Smooth muscle cell (in vitro differentiated cells): Measurements from ENCODE around the gene KBTBD2. TPM values are rescaled to one million over a fixed set of nuclear protein-coding genes. Genes with fewer than 3 reads are reported as not detected.
"Not testable (repeated sequence)": the region's sequence is repeated elsewhere in the genome, so short reads cannot be mapped to it uniquely, and the experiment has no call there.

Source experiments
- DNase-seq: peaks from one replicate; lab custom pipeline; 2025; ENCODE audit not compliant: unreplicated experiment; lab: John Stamatoyannopoulos, UW
- H2AFZ ChIP-seq: fragments of 200-600 bp; sonication (generic); 2 replicates; pipeline ENCODE4 v1.6.0; 2016; ENCODE audit warnings: antibody characterized with exemption, low read depth, mild to moderate bottlenecking
- H3F3A ChIP-seq: fragments of 200-600 bp; sonication (generic); 2 replicates; pipeline ENCODE4 v1.6.0; 2017; ENCODE audit warnings: antibody characterized with exemption, low read depth
- H3K27ac ChIP-seq: fragments of 200-600 bp; sonication (generic); 2 replicates; pipeline ENCODE4 v1.5.1; 2016; ENCODE audit warnings: low read depth, mild to moderate bottlenecking
- H3K27me3 ChIP-seq: fragments of 200-600 bp; sonication (generic); 2 replicates; pipeline ENCODE4 v1.6.1; 2016; ENCODE audit warnings: low read depth, mild to moderate bottlenecking
- H3K36me3 ChIP-seq: fragments of 200-600 bp; sonication (generic); 2 replicates; pipeline ENCODE4 v1.5.1; 2016; ENCODE audit warnings: low read depth
- H3K4me1 ChIP-seq: fragments of 200-600 bp; sonication (generic); 2 replicates; pipeline ENCODE4 v1.5.1; 2016; ENCODE audit warnings: low read depth
- H3K4me2 ChIP-seq: fragments of 200-600 bp; sonication (generic); 2 replicates; pipeline ENCODE4 v1.6.0; 2016; ENCODE audit warnings: mild to moderate bottlenecking
- H3K4me3 ChIP-seq: fragments of 200-600 bp; sonication (generic); 2 replicates; pipeline ENCODE4 v1.5.1; 2016; ENCODE audit warnings: mild to moderate bottlenecking
- H3K79me2 ChIP-seq: fragments of 200-600 bp; sonication (generic); 2 replicates; pipeline ENCODE4 v1.6.0; 2016; ENCODE audit warnings: low read depth, mild to moderate bottlenecking
- H3K9ac ChIP-seq: fragments of 200-600 bp; sonication (generic); 2 replicates; pipeline ENCODE4 v1.6.0; 2016; ENCODE audit warnings: low read depth
- H3K9me3 ChIP-seq: fragments of 200-600 bp; sonication (generic); replicated peaks from 2 replicates; pipeline ENCODE4 v1.5.1; 2016; ENCODE audit warnings: low read depth
- H4K20me1 ChIP-seq: fragments of 200-600 bp; sonication (generic); 2 replicates; pipeline ENCODE4 v1.6.0; 2016; ENCODE audit warnings: low read depth
- CTCF ChIP-seq: fragments of 200-600 bp; sonication (generic); IDR thresholded peaks from 2 replicates; pipeline ENCODE4 v1.5.1; 2017; ENCODE audit warnings: borderline replicate concordance, mild to moderate bottlenecking, antibody characterized with exemption; ENCODE audit not compliant: insufficient read depth, poor library complexity, severe bottlenecking
- WGBS: methylation state at CpG from one replicate; pipeline ENCODE4 v1.1.7; 2016; ENCODE audit warnings: low lambda C conversion rate; 5-methylcytosine and 5-hydroxymethylcytosine counted together
- polyA plus RNA-seq: library from polyadenylated mRNA; unstranded; fragments of >200 nt; fragmentation: Nextera tagmentation; extraction: Ambion mirVana; gene quantifications from 2 replicates; pipeline ENCODE4 v1.2.1, GENCODE V29; 2016
- total RNA-seq: library from RNA; depleted of rRNA; stranded (reverse); fragments of >200 nt; gene quantifications from 2 replicates; pipeline ENCODE4 v1.2.3, GENCODE V29; 2014

Gene KBTBD2
- total and polyA plus RNA-seq, 2 experiments from 2014 or later = 25.6 to 32.7 TPM

- Histone ChIP-seq H3K9me3 (no peaks in the 10 kb centered on the region), H3K27ac (no peak overlapping the region), H2AFZ (no peak overlapping the region), H3K4me3 (no peak overlapping the region), H3F3A (no peaks in the 10 kb centered on the region), H3K4me2 (no peak overlapping the region), H4K20me1 (no peaks in the 10 kb centered on the region), H3K36me3 (no peaks in the 10 kb centered on the region), H3K79me2 (no peaks in the 10 kb centered on the region), H3K9ac (no peak overlapping the region), H3K27me3 (no peaks in the 10 kb centered on the region), H3K4me1 (no peaks in the 10 kb centered on the region)
- no peak for TF ChIP-seq CTCF
- DNase-seq = no peak
These were observed 31.5 kb downstream of the KBTBD2 start for GRCh38 chr7:32860090-32860489.

GRCh38 chr7:32858648-32859047 is 32.9 kb downstream of the KBTBD2 start:
- no peak for DNase-seq
- H2AFZ ChIP-seq = no peak overlapping the region
- no peaks in the 10 kb centered on the region for H3K4me1 ChIP-seq
- no peak overlapping the region for H3K9ac ChIP-seq
- WGBS = 70% methylated on average over 1 of the region's 1 CpG
- H3K79me2 ChIP-seq = no peaks in the 10 kb centered on the region
- no peak overlapping the region for H3K27ac ChIP-seq
- H3K4me3 ChIP-seq = no peak overlapping the region
- no peaks in the 10 kb centered on the region for H4K20me1 ChIP-seq
- H3K36me3 ChIP-seq = no peaks in the 10 kb centered on the region
- H3K9me3 ChIP-seq = no peaks in the 10 kb centered on the region
- TF ChIP-seq CTCF = no peak
- no peak overlapping the region for H3K4me2 ChIP-seq
- H3F3A ChIP-seq = no peaks in the 10 kb centered on the region
- H3K27me3 ChIP-seq = no peaks in the 10 kb centered on the region

- H3K4me2 ChIP-seq, H3F3A ChIP-seq, H2AFZ ChIP-seq, H3K9ac ChIP-seq, H3K36me3 ChIP-seq, H4K20me1 ChIP-seq, H3K4me1 ChIP-seq, H3K9me3 ChIP-seq, H3K79me2 ChIP-seq, DNase-seq, H3K4me3 ChIP-seq, H3K27me3 ChIP-seq, H3K27ac ChIP-seq: not testable (repeated sequence)
- WGBS = 73% methylated on average over 5 of the region's 5 CpGs
These were observed 34.5 kb downstream of the KBTBD2 start for GRCh38 chr7:32857063-32857462.

- not testable (repeated sequence) for H3K27ac ChIP-seq, H3K36me3 ChIP-seq, H3K4me2 ChIP-seq, H3F3A ChIP-seq, H3K9me3 ChIP-seq, DNase-seq, H3K4me3 ChIP-seq, H3K4me1 ChIP-seq, H2AFZ ChIP-seq, H4K20me1 ChIP-seq, H3K27me3 ChIP-seq, H3K79me2 ChIP-seq, H3K9ac ChIP-seq
- WGBS = 84% methylated on average over 7 of the region's 9 CpGs
These were observed 35.5 kb downstream of the KBTBD2 start for GRCh38 chr7:32855837-32856775.

GRCh38 chr7:32850654-32851053 is 40.9 kb downstream of the KBTBD2 start:
- H3K36me3 ChIP-seq, H3K4me3 ChIP-seq, H3K4me2 ChIP-seq, H3K79me2 ChIP-seq, H2AFZ ChIP-seq, DNase-seq, H3F3A ChIP-seq, H3K27me3 ChIP-seq, H3K9ac ChIP-seq, H4K20me1 ChIP-seq, H3K9me3 ChIP-seq, H3K4me1 ChIP-seq, H3K27ac ChIP-seq: not testable (repeated sequence)
- WGBS = 92% methylated on average over 1 of the region's 3 CpGs

GRCh38 chr7:32848655-32849054 is 42.9 kb downstream of the KBTBD2 start:
- DNase-seq = not testable (repeated sequence)

More at GRCh38 chr7:32848655-32849054, 42.9 kb downstream of the KBTBD2 start:
- H3K79me2 ChIP-seq, H3K36me3 ChIP-seq, H3K27me3 ChIP-seq, H3K4me3 ChIP-seq, H3K4me1 ChIP-seq, H2AFZ ChIP-seq, H3K9ac ChIP-seq, H3K9me3 ChIP-seq, H3K4me2 ChIP-seq, H3K27ac ChIP-seq, H3F3A ChIP-seq, H4K20me1 ChIP-seq: not testable (repeated sequence)
- 93% methylated on average over 2 of the region's 2 CpGs for WGBS
